GM21619 (cell line): Measurements from ENCODE around the gene PPP1R9A.

Experiments used
- ATAC-seq: cut with Tn5 transposase; IDR thresholded peaks from one replicate; pipeline ENCODE4 v1.9.1; 2021; ENCODE audit not compliant: unreplicated experiment

PPP1R9A gene

GRCh38 chr7:94907026-94907810, at the start of gene PPP1R9A:
Gene PPP1R9A, plus strand, starts transcription at chr7:94907594. Its CDS starts 2,520 bp downstream, at chr7:94910114.
- ATAC-seq, result no peak

GRCh38 chr7:94871132-94871531, 36.3 kb upstream of the PPP1R9A start:
- no peak for ATAC-seq

GRCh38 chr7:94873239-94873638, 34.2 kb upstream of the PPP1R9A start:
- ATAC-seq, result no peak

- no peak for ATAC-seq
Measured at GRCh38 chr7:94874036-94874785, 33.2 kb upstream of the PPP1R9A start.

- ATAC-seq, result no peak
Measured at GRCh38 chr7:94875201-94875600, 32.2 kb upstream of the PPP1R9A start.

GRCh38 chr7:94877731-94878670, 29.4 kb upstream of the PPP1R9A start:
- ATAC-seq, result no peak

GRCh38 chr7:94882891-94883290, 24.5 kb upstream of the PPP1R9A start:
- no peak for ATAC-seq

- no peak for ATAC-seq
Measured at GRCh38 chr7:94883616-94884015, 23.8 kb upstream of the PPP1R9A start.

- no peak for ATAC-seq
Measured at GRCh38 chr7:94888551-94888950, 18.8 kb upstream of the PPP1R9A start.

GRCh38 chr7:94888995-94889523, 18.3 kb upstream of the PPP1R9A start:
- ATAC-seq, result no peak

- no peak for ATAC-seq
Measured at GRCh38 chr7:94890216-94890615, 17.2 kb upstream of the PPP1R9A start.

- no peak for ATAC-seq
Measured at GRCh38 chr7:94893661-94894060, 13.7 kb upstream of the PPP1R9A start.

GRCh38 chr7:94897541-94897940, 9.9 kb upstream of the PPP1R9A start:
- no peak for ATAC-seq

GRCh38 chr7:94898340-94898739, 9.1 kb upstream of the PPP1R9A start:
- no peak for ATAC-seq

GRCh38 chr7:94901981-94902380, 5.4 kb upstream of the PPP1R9A start:
- no peak for ATAC-seq

GRCh38 chr7:94903971-94904370, 3.4 kb upstream of the PPP1R9A start:
- ATAC-seq, result no peak

- ATAC-seq, result no peak
Measured at GRCh38 chr7:94904982-94905381, 2.4 kb upstream of the PPP1R9A start.

GRCh38 chr7:94906065-94906851, 1.1 kb upstream of the PPP1R9A start:
- no peak for ATAC-seq

- no peak for ATAC-seq
Measured at GRCh38 chr7:94907811-94908322, 473 bp downstream of the PPP1R9A start.
